ENCODE data around the gene PAPOLB. TPM values are rescaled to one million over a fixed set of nuclear protein-coding genes. Genes with fewer than 3 reads are reported as not detected.

PAPOLB gene
- total and polyA plus RNA-seq, 7 donors: 0.03 to 1.1 (median 0.38) TPM; not detected in 3

DNA sequence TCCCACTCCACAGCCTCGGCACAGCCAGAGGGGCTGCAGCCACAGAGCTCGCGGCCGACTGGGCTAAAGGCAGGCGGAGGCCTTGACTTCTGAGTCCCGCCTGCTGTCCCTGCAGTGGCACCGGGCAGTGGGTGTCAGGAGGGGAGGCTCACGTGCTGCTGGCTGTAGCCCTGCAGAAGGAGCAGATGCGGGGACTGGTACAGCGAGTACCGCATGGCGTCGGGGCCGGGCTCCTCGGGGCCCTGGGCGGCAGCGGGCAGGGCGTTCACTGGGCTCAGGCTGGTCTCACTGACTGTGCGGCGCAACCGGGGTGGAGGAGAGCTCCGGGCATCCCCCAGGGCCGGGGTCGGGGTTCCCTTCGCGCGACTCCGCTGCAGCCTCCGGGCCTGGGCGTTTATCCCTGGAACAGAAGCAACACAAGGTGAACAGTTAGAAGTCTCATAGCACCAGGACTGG is 25.6 kb downstream of the PAPOLB start:
- H3K4me1 ChIP-seq: no peaks in the 10 kb centered on the region
- H3K27me3 ChIP-seq: no peaks in the 10 kb centered on the region
- peak; percentile 55 for DNase-seq
- no peak overlapping the region for H3K27ac ChIP-seq
- no peaks in the 10 kb centered on the region for H3K9me3 ChIP-seq
- no peak overlapping the region for H3K4me3 ChIP-seq
- WGBS, 2 donors: 93 to 95% methylated on average over 30 of the region's 30 CpGs
- intact Hi-C loops (cut with DNase I): loop anchor here (10.0 kb wide), 1 partner anchor 249 kb away; no protein-coding TSS in a partner anchor
- H3K36me3 ChIP-seq: no peaks in the 10 kb centered on the region
- TF ChIP-seq EP300 (IDR thresholded peaks at IDR 0.05): no peak
- TF ChIP-seq, protein P1, sequence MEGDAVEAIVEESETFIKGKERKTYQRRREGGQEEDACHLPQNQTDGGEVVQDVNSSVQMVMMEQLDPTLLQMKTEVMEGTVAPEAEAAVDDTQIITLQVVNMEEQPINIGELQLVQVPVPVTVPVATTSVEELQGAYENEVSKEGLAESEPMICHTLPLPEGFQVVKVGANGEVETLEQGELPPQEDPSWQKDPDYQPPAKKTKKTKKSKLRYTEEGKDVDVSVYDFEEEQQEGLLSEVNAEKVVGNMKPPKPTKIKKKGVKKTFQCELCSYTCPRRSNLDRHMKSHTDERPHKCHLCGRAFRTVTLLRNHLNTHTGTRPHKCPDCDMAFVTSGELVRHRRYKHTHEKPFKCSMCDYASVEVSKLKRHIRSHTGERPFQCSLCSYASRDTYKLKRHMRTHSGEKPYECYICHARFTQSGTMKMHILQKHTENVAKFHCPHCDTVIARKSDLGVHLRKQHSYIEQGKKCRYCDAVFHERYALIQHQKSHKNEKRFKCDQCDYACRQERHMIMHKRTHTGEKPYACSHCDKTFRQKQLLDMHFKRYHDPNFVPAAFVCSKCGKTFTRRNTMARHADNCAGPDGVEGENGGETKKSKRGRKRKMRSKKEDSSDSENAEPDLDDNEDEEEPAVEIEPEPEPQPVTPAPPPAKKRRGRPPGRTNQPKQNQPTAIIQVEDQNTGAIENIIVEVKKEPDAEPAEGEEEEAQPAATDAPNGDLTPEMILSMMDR (IDR thresholded peaks at IDR 0.05): no peak
- TF ChIP-seq POLR2A (IDR thresholded peaks at IDR 0.05): no peak
- TF ChIP-seq POLR2AphosphoS5 (IDR thresholded peaks at IDR 0.05): no peak

DNA sequence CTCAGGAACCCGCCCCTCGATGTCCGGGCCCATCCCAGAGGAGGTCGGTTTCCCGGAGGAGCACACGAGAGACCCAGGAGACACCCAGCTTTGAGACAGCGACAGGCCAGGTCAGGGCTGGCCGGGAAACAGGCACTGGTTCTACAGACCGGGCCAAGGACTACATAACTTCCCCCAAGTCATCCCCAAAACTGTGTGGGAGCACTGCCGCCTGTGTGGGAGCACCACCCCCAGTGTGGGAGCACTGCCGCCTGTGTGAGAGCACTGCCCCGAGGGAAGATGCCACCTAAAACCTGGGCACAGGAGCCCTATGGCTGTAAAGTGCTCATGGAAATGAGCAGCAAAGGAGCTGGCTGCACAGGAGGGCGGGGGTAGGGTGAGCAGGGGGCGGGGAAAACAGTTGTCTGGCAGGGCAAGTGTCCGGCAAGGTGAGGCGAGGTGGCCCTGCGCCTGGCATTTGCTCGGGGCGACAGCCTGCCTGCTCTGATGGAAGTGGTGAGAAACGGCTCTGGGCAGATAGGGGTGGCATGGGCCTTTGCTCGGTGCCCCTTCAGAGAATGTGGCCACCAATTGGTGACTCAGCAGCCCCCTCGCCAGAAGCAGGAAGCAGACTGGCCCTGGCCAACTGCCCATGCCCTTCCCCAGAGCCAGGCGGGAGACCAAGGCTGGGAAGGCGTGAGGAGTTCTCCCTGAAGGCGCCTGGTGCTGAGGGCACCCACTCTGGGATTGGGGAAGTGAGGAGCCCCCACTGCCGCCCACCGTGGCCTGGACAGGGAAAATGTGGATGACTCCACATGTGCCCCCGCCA is 26.2 kb downstream of the PAPOLB start:
- 87 to 91% methylated on average over 28 of the region's 28 CpGs for WGBS, 2 donors
- peak; percentile 54 for DNase-seq
- TF ChIP-seq POLR2A (IDR thresholded peaks at IDR 0.05): no peak
- TF ChIP-seq, protein P1 (IDR thresholded peaks at IDR 0.05): no peak

DNA sequence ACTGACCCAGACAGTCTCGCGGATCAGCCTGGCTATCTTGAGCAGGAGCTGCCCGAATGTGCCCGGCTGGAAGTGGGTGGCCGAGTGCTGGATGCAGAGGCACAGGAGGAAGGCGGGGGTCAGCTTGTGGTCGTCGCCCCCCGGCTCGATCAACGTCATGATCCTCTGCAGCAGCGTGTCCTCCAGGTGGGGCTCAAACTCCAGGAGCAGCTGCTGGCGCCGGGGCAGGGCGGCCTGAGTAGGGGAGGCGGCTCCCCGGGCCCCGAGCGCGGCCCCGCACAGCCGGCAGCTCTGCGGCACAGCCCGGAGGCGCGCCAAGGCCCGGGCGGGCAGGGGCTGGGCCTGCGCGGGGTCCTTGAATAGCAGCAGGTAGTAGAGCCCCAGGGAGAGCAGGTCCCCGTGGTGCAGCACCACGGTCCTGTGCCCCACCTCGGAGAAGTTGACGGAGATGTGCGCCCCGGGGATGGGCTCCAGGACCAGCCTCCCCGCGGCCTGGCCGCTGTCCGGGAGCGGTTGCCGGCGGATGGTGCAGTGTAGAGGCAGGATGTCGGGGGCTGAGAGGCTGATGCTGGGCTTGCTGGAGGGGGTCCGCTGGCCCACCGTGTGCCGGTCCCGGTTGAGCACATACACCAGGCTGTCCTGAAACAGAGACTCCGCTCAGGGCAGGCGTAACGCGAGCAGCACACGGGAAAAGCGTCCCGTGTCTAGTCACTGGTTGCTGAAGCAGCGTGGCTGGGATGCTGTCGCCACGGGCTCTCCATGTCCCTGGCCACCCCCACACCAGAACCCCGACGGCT is 27.0 kb downstream of the PAPOLB start:
- TF ChIP-seq POLR2A (IDR thresholded peaks at IDR 0.05): no peak
- TF ChIP-seq, protein P1 (IDR thresholded peaks at IDR 0.05): no peak
- no peak for TF ChIP-seq POLR2AphosphoS5 (IDR thresholded peaks at IDR 0.05)
- TF ChIP-seq EP300 (IDR thresholded peaks at IDR 0.05): no peak
- Histone ChIP-seq H3K27ac (no peak overlapping the region), H3K4me3 (no peak overlapping the region), H3K36me3 (no peaks in the 10 kb centered on the region), H3K9me3 (no peaks in the 10 kb centered on the region), H3K4me1 (no peaks in the 10 kb centered on the region), H3K27me3 (no peaks in the 10 kb centered on the region)
- intact Hi-C loops (cut with DNase I): loop anchor here (5.0 to 10.0 kb wide), 2 partner anchors 143 to 250 kb away; no protein-coding TSS in a partner anchor
- DNase-seq: peak; percentile 55
- WGBS, 2 donors: 94 to 96% methylated on average over 60 of the region's 60 CpGs

More for the DNA sequence above, 26.2 kb downstream of the PAPOLB start:
- no peaks in the 10 kb centered on the region for H3K9me3 ChIP-seq
- no peak overlapping the region for H3K27ac ChIP-seq
- no peaks in the 10 kb centered on the region for H3K4me1 ChIP-seq
- H3K4me3 ChIP-seq: no peak overlapping the region
- no peaks in the 10 kb centered on the region for H3K36me3 ChIP-seq
- no peaks in the 10 kb centered on the region for H3K27me3 ChIP-seq
- intact Hi-C loops (cut with DNase I): loop anchor here (10.0 kb wide), 1 partner anchor 249 kb away; no protein-coding TSS in a partner anchor

DNA sequence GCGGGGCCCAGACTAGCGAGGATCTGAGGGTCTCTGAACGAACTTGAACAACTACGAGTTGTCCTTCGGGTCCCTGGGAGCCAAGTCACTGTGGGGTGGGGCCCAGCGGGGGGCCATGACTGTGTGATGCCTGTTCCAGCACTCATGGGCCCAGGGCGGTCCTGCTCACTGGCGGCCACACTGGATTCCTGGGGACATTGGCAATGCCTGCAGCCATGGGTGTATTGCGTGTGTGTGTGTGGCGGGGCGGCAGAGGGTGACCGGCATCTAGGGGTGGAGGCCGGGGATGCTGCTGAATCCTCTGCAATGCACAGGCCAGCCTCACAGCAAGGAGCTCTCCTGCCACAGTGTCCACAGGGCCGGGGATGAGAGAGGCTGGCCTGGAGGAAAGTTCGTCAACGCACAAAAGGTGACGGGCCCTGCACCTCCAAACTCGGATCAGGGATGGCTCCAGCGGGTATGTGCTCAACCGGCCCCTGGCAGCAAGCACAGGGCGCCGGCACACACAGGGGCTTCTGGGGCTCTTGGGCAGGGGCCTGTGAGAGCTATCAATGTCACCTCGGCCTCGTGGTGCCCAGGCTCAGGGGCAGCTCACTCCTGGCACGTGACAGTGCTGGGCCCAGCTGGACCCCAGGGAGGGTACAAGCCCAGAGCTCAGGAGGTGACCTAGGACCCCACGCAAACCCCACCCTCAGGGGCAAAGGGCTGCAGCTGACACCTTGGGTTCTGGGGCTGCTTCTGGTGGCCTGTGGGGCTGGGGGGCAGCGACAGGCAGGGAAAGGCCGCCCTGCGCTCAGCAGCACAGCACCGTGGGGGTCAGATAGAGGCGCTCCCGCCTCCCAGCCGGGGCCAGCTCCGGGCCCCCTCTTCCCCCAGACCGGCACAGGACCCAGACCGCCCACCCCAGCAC is 27.9 kb downstream of the PAPOLB start:
- intact Hi-C loops (cut with DNase I): loop anchor here (5.0 to 10.0 kb wide), 2 partner anchors 143 to 251 kb away; no protein-coding TSS in a partner anchor
- Histone ChIP-seq H3K4me3 (no peak overlapping the region), H3K9me3 (no peaks in the 10 kb centered on the region), H3K27ac (no peak overlapping the region), H3K27me3 (no peaks in the 10 kb centered on the region), H3K36me3 (no peaks in the 10 kb centered on the region), H3K4me1 (no peaks in the 10 kb centered on the region)
- WGBS, 2 donors: 82 to 83% methylated on average over 36 of the region's 36 CpGs
- DNase-seq: peak; percentile 58
- TF ChIP-seq EP300 (IDR thresholded peaks at IDR 0.05) (no peak), POLR2AphosphoS5 (IDR thresholded peaks at IDR 0.05) (no peak), POLR2A (IDR thresholded peaks at IDR 0.05) (no peak)
- TF ChIP-seq, protein P1 (IDR thresholded peaks at IDR 0.05): no peak
